Lung (tissue), 12 donors: ENCODE measurements around the gene ANO9. TPM values are rescaled to one million over a fixed set of nuclear protein-coding genes. Genes with fewer than 3 reads are reported as not detected.
A peak's percentile ranks its signal among the peaks of the same experiment; 100 is the strongest.

Experiments
- ATAC-seq: fragments of 200-7000 bp; cut with Tn5 transposase; one replicate; pipeline ENCODE4 v1.9.1; 2020; ENCODE audit warnings: moderate number of reproducible peaks; ENCODE audit not compliant: insufficient read depth, low FRiP score
- DNase-seq, 3 donors: peaks; one replicate each; pipeline ENCODE4 v3.0.0-alpha.2; 2013 to 2017
- H3K27ac ChIP-seq, 2 donors: one replicate each; pipeline ENCODE4 v1.5.1; 2013; ENCODE audit warnings: mild to moderate bottlenecking in 2 of 2, moderate library complexity in 2 of 2, control low read depth in 1 of 2, inconsistent platforms in 1 of 2, low read depth in 1 of 2, low read length in 1 of 2
- H3K27me3 ChIP-seq, 3 donors: one replicate each; pipeline ENCODE4 v1.5.1; 2013; ENCODE audit warnings: low read length in 2 of 3; ENCODE audit not compliant: control insufficient read depth in 3 of 3, insufficient read depth in 3 of 3
- H3K36me3 ChIP-seq, 4 donors: one replicate each; pipeline ENCODE4 v1.5.1; 2013; ENCODE audit warnings: low read length in 4 of 4, mild to moderate bottlenecking in 1 of 4, moderate library complexity in 1 of 4; ENCODE audit not compliant: control insufficient read depth in 4 of 4, insufficient read depth in 4 of 4
- H3K4me1 ChIP-seq, 5 donors: one replicate each; pipeline ENCODE4 v1.5.1; 2013; ENCODE audit warnings: low read length in 5 of 5, mild to moderate bottlenecking in 2 of 5, moderate library complexity in 1 of 5; ENCODE audit not compliant: control insufficient read depth in 5 of 5, insufficient read depth in 5 of 5
- H3K4me3 ChIP-seq: one replicate; pipeline ENCODE4 v1.5.1; 2013; ENCODE audit warnings: mild to moderate bottlenecking, control low read depth, moderate library complexity
- H3K9ac ChIP-seq, 2 donors: one replicate each; pipeline ENCODE4 v1.5.1; 2013; ENCODE audit warnings: low read length in 2 of 2, control low read depth in 1 of 2; ENCODE audit not compliant: insufficient read depth in 1 of 2
- H3K9me3 ChIP-seq, 4 donors: one replicate each; pipeline ENCODE4 v1.5.1; 2013; ENCODE audit warnings: low read length in 3 of 4, mild to moderate bottlenecking in 1 of 4, moderate library complexity in 1 of 4; ENCODE audit not compliant: control insufficient read depth in 4 of 4, insufficient read depth in 3 of 4
- CTCF ChIP-seq: IDR thresholded peaks from 2 replicates; pipeline ENCODE4 v1.5.1; 2012; ENCODE audit warnings: mild to moderate bottlenecking; ENCODE audit errors: control extremely low read depth, extremely low read depth
- WGBS, 2 donors: extraction: QIAGEN DNeasy Blood & Tissue Kit; methylation state at CpG; one replicate each; pipeline ENCODE4 v1.1.7; 2013; 5-methylcytosine and 5-hydroxymethylcytosine counted together
- polyA plus RNA-seq, 2 donors: library from polyadenylated mRNA; stranded (reverse); fragments of 200-250 nt; gene quantifications; one replicate each; pipeline ENCODE4 v1.2.1, GENCODE V29; 2013
- total RNA-seq, 2 donors: library from RNA; depleted of rRNA in 1 of 2; stranded (reverse); fragments of >200 nt in 1 of 2; gene quantifications; one replicate each; pipeline ENCODE4 v1.2.1, GENCODE V29; 2014 to 2021
- donor health status: control.
- donor health status: control.
- donor health status: Bipolar disorder and iron deficiency.
- donor health status: healthy.
- donor health status: DM: yes; HTN: yes; CAD: no.

The ANO9 gene
- total and polyA plus RNA-seq, 4 donors, result 5.8 to 18.6 (median 13.2) TPM

GRCh38 chr11:398826-399225 is 43.0 kb downstream of the ANO9 start:
- Histone ChIP-seq H3K27ac (no peak overlapping the region), H3K9ac (no peak overlapping the region), H3K4me1 (peaks cover 0 to 13% (median 0%) of the 10 kb centered on the region in 5 donors), H3K36me3 (peaks cover 0 to 10% (median 0%) of the 10 kb centered on the region in 4 donors), H3K27me3 (no peaks in the 10 kb centered on the region), H3K4me3 (no peak overlapping the region), H3K9me3 (no peaks in the 10 kb centered on the region)
- no peak for ATAC-seq
- peak in 1 of 3 donors; percentile 43 for DNase-seq
- TF ChIP-seq CTCF, result no peak
- WGBS, 2 donors, result 84 to 91% methylated on average over 20 of the region's 20 CpGs

GRCh38 chr11:396948-397548 is 44.8 kb downstream of the ANO9 start:
- Histone ChIP-seq H3K9me3 (no peaks in the 10 kb centered on the region), H3K9ac (no peak overlapping the region), H3K27ac (no peak overlapping the region), H3K27me3 (no peaks in the 10 kb centered on the region), H3K4me3 (peak overlapping the region; percentile 5), H3K36me3 (peaks cover 0 to 10% (median 0%) of the 10 kb centered on the region in 4 donors), H3K4me1 (peaks cover 0 to 13% (median 0%) of the 10 kb centered on the region in 5 donors)
- ATAC-seq (no peak), DNase-seq (peak; percentile 60 to 73 (median 69))
- peak; percentile 50 for TF ChIP-seq CTCF
- WGBS, 2 donors, result 16 to 49% methylated on average over 40 to 43 of the region's 43 CpGs

GRCh38 chr11:396511-396947 is 45.3 kb downstream of the ANO9 start:
- no peak for TF ChIP-seq CTCF
- WGBS, 2 donors, result 30 to 54% methylated on average over 21 to 23 of the region's 23 CpGs
- H3K4me3 ChIP-seq, result peak overlapping the region; percentile 5
- peaks cover 0 to 13% (median 0%) of the 10 kb centered on the region in 5 donors for H3K4me1 ChIP-seq
- no peaks in the 10 kb centered on the region for H3K27me3 ChIP-seq
- DNase-seq, result no peak
- no peak overlapping the region for H3K27ac ChIP-seq
- H3K9me3 ChIP-seq, result no peaks in the 10 kb centered on the region
- peaks cover 0 to 10% (median 0%) of the 10 kb centered on the region in 4 donors for H3K36me3 ChIP-seq
- no peak overlapping the region for H3K9ac ChIP-seq
- no peak for ATAC-seq
